HCT116 (cell line): Measurements from ENCODE around the gene GRIK4. TPM values are rescaled to one million over a fixed set of nuclear protein-coding genes. Genes with fewer than 3 reads are reported as not detected.

Experiments used
- ATAC-seq: fragments of 200-7000 bp; cut with Tn5 transposase; 2 replicates; pipeline ENCODE4 v1.9.1; 2020; ENCODE audit warnings: mild to moderate bottlenecking, moderate library complexity
- BruUV-seq: library from RNA; stranded (reverse); fragments of 400-500 nt; replicated peaks from 2 replicates; lab custom pipeline; 2021; lab: Mats Ljungman, UMichigan
- CTCF ChIA-PET: fragments of 300-600 bp; sonication (Branson Sonifier 250); formaldehyde crosslinking; loops from one replicate; lab custom pipeline; 2021; ENCODE audit warnings: antibody characterized with exemption; lab: Charles Lee
- POLR2A ChIA-PET: fragments of 300-600, 350-600 bp; sonication (Branson Sonifier 250); formaldehyde crosslinking; loops from one replicate; lab custom pipeline; 2021; ENCODE audit warnings: antibody characterized with exemption; lab: Charles Lee
- RAD21 ChIA-PET, 2 experiments: fragments of 300-600 bp; sonication (Branson Sonifier 250); formaldehyde crosslinking; loops; one replicate each; lab custom pipeline; 2023; ENCODE audit warnings: low total read pairs in 2 of 2; ENCODE audit not compliant: uncharacterized antibody in 2 of 2, unreplicated experiment in 2 of 2, low non-redundant PET in 1 of 2; lab: Charles Lee
- DNase-seq: peaks from one replicate; pipeline ENCODE4 v3.0.0-alpha.2; 2010; ENCODE audit warnings: low read depth, low spot score
- H2AFZ ChIP-seq: fragments of 200-600 bp; shearing (Covaris generic), sonication (generic); 2 replicates; pipeline ENCODE4 v1.6.1; 2017; ENCODE audit warnings: low read depth, mixed run types, mixed read lengths, antibody characterized with exemption, low read length; ENCODE audit not compliant: poor library complexity, severe bottlenecking
- H3K27ac ChIP-seq: 2 replicates; pipeline ENCODE4 v1.5.1; 2012; ENCODE audit warnings: low read depth, low read length
- H3K27me3 ChIP-seq: fragments of 200-600 bp; sonication (generic); 2 replicates; pipeline ENCODE4 v1.6.1; 2016; ENCODE audit warnings: mixed run types, low read length, mixed read lengths; ENCODE audit not compliant: insufficient read depth
- H3K36me3 ChIP-seq, 2 experiments: fragments of 200-500 bp in 1 of 2; fragments of 200-600 bp in 1 of 2; sonication (Bioruptor generic) in 1 of 2; sonication (generic) in 1 of 2; 2 replicates each; pipeline versions ENCODE4 v1.5.1 to v1.6.1; 2014 to 2016; ENCODE audit warnings: low read length in 2 of 2, inconsistent platforms in 1 of 2, mixed read lengths in 1 of 2, mixed run types in 1 of 2; ENCODE audit not compliant: insufficient read depth in 2 of 2, control insufficient read depth in 1 of 2
- H3K4me1 ChIP-seq, 2 experiments: fragments of 200-600 bp in 1 of 2; sonication (generic) in 1 of 2; 2 replicates each; pipeline versions ENCODE4 v1.5.1 to v1.6.1; 2012 to 2017; ENCODE audit warnings: low read length in 2 of 2, inconsistent platforms in 1 of 2, mild to moderate bottlenecking in 1 of 2, mixed read lengths in 1 of 2, mixed run types in 1 of 2, moderate library complexity in 1 of 2; ENCODE audit not compliant: insufficient read depth in 2 of 2, control insufficient read depth in 1 of 2
- H3K4me2 ChIP-seq: fragments of 200-600 bp; sonication (generic); 2 replicates; pipeline ENCODE4 v1.6.1; 2017; ENCODE audit warnings: mixed run types, low read length, mixed read lengths
- H3K4me3 ChIP-seq, 2 experiments: fragments of 200-600 bp in 1 of 2; sonication (generic) in 1 of 2; replicated peaks in 1 of 2; 2 replicates each; pipeline ENCODE4 v1.5.1; 2011 to 2016; ENCODE audit warnings: low read length in 2 of 2, control low read depth in 1 of 2, low read depth in 1 of 2, mild to moderate bottlenecking in 1 of 2, mixed read lengths in 1 of 2, mixed run types in 1 of 2
- H3K79me2 ChIP-seq: fragments of 200-600 bp; sonication (generic); 2 replicates; pipeline ENCODE4 v1.6.1; 2017; ENCODE audit warnings: mild to moderate bottlenecking, mixed run types, low read length, moderate library complexity, mixed read lengths; ENCODE audit not compliant: insufficient read depth
- H3K9ac ChIP-seq: fragments of 200-600 bp; sonication (generic); 2 replicates; pipeline ENCODE4 v1.6.1; 2016; ENCODE audit warnings: low read length, mixed read lengths
- H3K9me2 ChIP-seq: fragments of 200-600 bp; sonication (generic), shearing (Covaris generic); 2 replicates; pipeline ENCODE4 v1.6.1; 2017; ENCODE audit warnings: mixed run types, mild to moderate bottlenecking, moderate library complexity; ENCODE audit not compliant: insufficient read depth
- H3K9me3 ChIP-seq, 2 experiments: fragments of 200-500 bp in 1 of 2; fragments of 200-600 bp in 1 of 2; sonication (Bioruptor generic) in 1 of 2; sonication (generic) in 1 of 2; 2 replicates each; pipeline ENCODE4 v1.6.1; 2014 to 2017; ENCODE audit warnings: low read length in 2 of 2, mixed read lengths in 2 of 2, inconsistent platforms in 1 of 2, low read depth in 1 of 2, mild to moderate bottlenecking in 1 of 2, mixed run types in 1 of 2, moderate library complexity in 1 of 2; ENCODE audit not compliant: control insufficient read depth in 1 of 2, insufficient read depth in 1 of 2
- H4K20me1 ChIP-seq: fragments of 200-600 bp; sonication (generic), shearing (Covaris generic); 2 replicates; pipeline ENCODE4 v1.6.1; 2017; ENCODE audit warnings: mixed run types, mild to moderate bottlenecking, moderate library complexity; ENCODE audit not compliant: insufficient read depth
- ELF1 ChIP-seq: IDR thresholded peaks from 2 replicates; pipeline ENCODE4 v1.6.1; 2012; ENCODE audit warnings: low read depth, borderline replicate concordance
- EZH2 ChIP-seq: fragments of 200-600 bp; sonication (generic); IDR thresholded peaks from 2 replicates; pipeline ENCODE4 v1.6.1; 2017; ENCODE audit warnings: antibody characterized with exemption, mixed run types
- FOSL1 ChIP-seq: IDR thresholded peaks from 2 replicates; pipeline ENCODE4 v1.6.1; 2012; ENCODE audit warnings: low read depth
- POLR2AphosphoS5 ChIP-seq: IDR thresholded peaks from 2 replicates; pipeline ENCODE4 v1.6.1; 2011; ENCODE audit warnings: mild to moderate bottlenecking, low read depth, low read length, moderate library complexity
- RAD21 ChIP-seq: IDR thresholded peaks from 2 replicates; pipeline ENCODE4 v1.6.1; 2012; ENCODE audit warnings: low read depth, mild to moderate bottlenecking
- REST ChIP-seq: IDR thresholded peaks from 2 replicates; pipeline ENCODE4 v1.6.1; 2012; ENCODE audit warnings: low read depth
- YY1 ChIP-seq: IDR thresholded peaks from 2 replicates; pipeline ENCODE4 v1.6.1; 2011; ENCODE audit warnings: low read length, low read depth, moderate library complexity, mild to moderate bottlenecking; ENCODE audit not compliant: insufficient replicate concordance; ENCODE audit errors: extremely low read depth
- ZFX ChIP-seq: fragments of 450-650 bp; IDR thresholded peaks from 2 replicates; pipeline ENCODE4 v1.6.1; 2017
- intact Hi-C: fragments of 100-400 bp; cut with micrococcal nuclease; formaldehyde crosslinking; loops from 2 replicates; pipeline ENCODE4 v1.10.0; 2022
- total RNA-seq: library from RNA; stranded (reverse); gene quantifications from one replicate; pipeline ENCODE4 v1.2.1, GENCODE V29; 2021; ENCODE audit not compliant: unreplicated experiment

Gene GRIK4
- total RNA-seq, 1 experiment from 2014 or later = 0.52 TPM

- no TSS peak for BruUV-seq
- intact Hi-C loops = no loop called here
- H3K9ac ChIP-seq = no peak overlapping the region
These were observed 39.6 kb upstream of the GRIK4 start for GRCh38 chr11:120471994-120472393.

More at GRCh38 chr11:120471994-120472393, 39.6 kb upstream of the GRIK4 start:
- H3K27ac ChIP-seq = no peak overlapping the region
- peaks cover 16 to 20% of the 10 kb centered on the region in 2 experiments for H3K36me3 ChIP-seq
- no peaks in the 10 kb centered on the region for H3K9me2 ChIP-seq
- DNase-seq = no peak
- H4K20me1 ChIP-seq = no peaks in the 10 kb centered on the region
- no peak overlapping the region for H3K4me2 ChIP-seq
- no peaks in the 10 kb centered on the region for H3K9me3 ChIP-seq
- ATAC-seq = no peak
- CTCF ChIA-PET = no interaction called here
- TF ChIP-seq RAD21 (no peak), REST (no peak), POLR2AphosphoS5 (no peak), YY1 (no peak), ELF1 (no peak), ZFX (no peak), EZH2 (no peak), FOSL1 (no peak)
- H2AFZ ChIP-seq = no peak overlapping the region
- no peaks in the 10 kb centered on the region for H3K27me3 ChIP-seq
- no peaks in the 10 kb centered on the region for H3K4me1 ChIP-seq
- RAD21 ChIA-PET = no interaction called here
- POLR2A ChIA-PET = no interaction called here
- H3K4me3 ChIP-seq = no peak overlapping the region
- no peaks in the 10 kb centered on the region for H3K79me2 ChIP-seq
